Stimulated activated CD4-positive, alpha-beta T cell treated with anti-CD3 and anti-CD28 coated beads, Interleukin-4, amount 100 ng/mL, for 4 hours (primary cell): Measurements from ENCODE around the gene THSD4.

Source experiments
- DNase-seq, 2 experiments: peaks; one replicate each; pipeline ENCODE4 v3.0.0-alpha.2; 2020

The THSD4 gene

GRCh38 chr15:71114887-71115566 lies at the start of gene THSD4:
TSS of gene THSD4 (plus strand) at chr15:71115471.
- DNase-seq: peak; percentile 34 to 56

GRCh38 chr15:71066983-71067382 lies 48.3 kb upstream of the THSD4 start:
- no peak for DNase-seq

GRCh38 chr15:71069693-71070092 lies 45.6 kb upstream of the THSD4 start:
- DNase-seq: no peak

GRCh38 chr15:71071529-71071928 lies 43.7 kb upstream of the THSD4 start:
- no peak for DNase-seq

- DNase-seq: no peak
These were observed 42.8 kb upstream of the THSD4 start for GRCh38 chr15:71072423-71072822.

GRCh38 chr15:71078506-71079207 lies 36.6 kb upstream of the THSD4 start:
- DNase-seq: no peak

- DNase-seq: no peak
These were observed 35.8 kb upstream of the THSD4 start for GRCh38 chr15:71079208-71080044.

GRCh38 chr15:71080166-71080565 lies 35.1 kb upstream of the THSD4 start:
- DNase-seq: no peak

- DNase-seq: no peak
These were observed 34.6 kb upstream of the THSD4 start for GRCh38 chr15:71080705-71081104.

GRCh38 chr15:71082803-71083202 lies 32.5 kb upstream of the THSD4 start:
- no peak for DNase-seq

GRCh38 chr15:71083349-71083748 lies 31.9 kb upstream of the THSD4 start:
- no peak for DNase-seq

GRCh38 chr15:71084264-71084663 lies 31.0 kb upstream of the THSD4 start:
- DNase-seq: no peak

- no peak for DNase-seq
These were observed 29.5 kb upstream of the THSD4 start for GRCh38 chr15:71085809-71086208.

- DNase-seq: no peak
These were observed 27.1 kb upstream of the THSD4 start for GRCh38 chr15:71088155-71088554.

GRCh38 chr15:71088683-71089082 lies 26.6 kb upstream of the THSD4 start:
- no peak for DNase-seq

- no peak for DNase-seq
These were observed 25.5 kb upstream of the THSD4 start for GRCh38 chr15:71089801-71090200.

GRCh38 chr15:71091601-71092000 lies 23.7 kb upstream of the THSD4 start:
- no peak for DNase-seq

GRCh38 chr15:71092056-71092600 lies 23.1 kb upstream of the THSD4 start:
- DNase-seq: no peak

GRCh38 chr15:71093054-71094024 lies 21.9 kb upstream of the THSD4 start:
- no peak for DNase-seq

- no peak for DNase-seq
These were observed 21.1 kb upstream of the THSD4 start for GRCh38 chr15:71094137-71094536.

- no peak for DNase-seq
These were observed 18.6 kb upstream of the THSD4 start for GRCh38 chr15:71096676-71097075.

GRCh38 chr15:71097890-71098289 lies 17.4 kb upstream of the THSD4 start:
- DNase-seq: no peak
